ENCODE results near the gene VPS13D. TPM values are rescaled to one million over a fixed set of nuclear protein-coding genes. Genes with fewer than 3 reads are reported as not detected.
A peak's percentile ranks its signal among the peaks of the same experiment; 100 is the strongest.

Gene VPS13D
- total and polyA plus RNA-seq, 2 of the 4 experiments (the other 2 are of a cell fraction): 9.0 to 16.3 TPM

DNA sequence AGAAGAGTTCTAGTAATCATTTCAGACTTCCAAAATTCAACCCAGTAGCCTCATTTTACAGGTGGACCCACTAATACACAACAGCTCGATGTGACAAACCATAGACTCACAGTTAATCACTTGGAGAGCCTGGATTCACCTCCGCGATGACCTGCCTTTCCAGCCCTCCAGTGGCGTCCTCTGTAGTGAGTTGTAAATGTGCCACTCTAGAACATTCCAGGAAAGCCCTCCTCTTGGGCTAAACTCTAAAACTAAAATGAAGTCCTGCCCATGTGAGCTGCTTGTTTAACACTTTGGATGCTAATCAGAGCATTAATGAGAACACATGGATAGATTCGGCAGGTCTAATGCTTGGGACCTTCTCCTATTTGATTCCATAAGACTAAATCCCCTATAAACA is 247.5 kb downstream of the VPS13D start:
- H3K4me1 ChIP-seq (ENCODE audit: control insufficient read depth, insufficient read depth, low read length): peaks cover 48% of the 10 kb centered on the region
- no TSS peak for BruUV-seq (replicated peaks)
- intact Hi-C loops (cut with micrococcal nuclease): no loop called here

More for the DNA sequence above, 247.5 kb downstream of the VPS13D start:
- ChIA-PET POLR2A (ENCODE audit: unreplicated experiment) (no interaction called here), CTCF (interaction anchor here (1.3 kb wide), 1 partner anchor 143 kb away, joined by 4 read pairs; no protein-coding TSS in a partner anchor)
- peak overlapping the region; percentile 51 for H3K4ac ChIP-seq (ENCODE audit: low read depth, low read length)
- H3K79me1 ChIP-seq (ENCODE audit: low read depth in 1 of 2, low read length in 2 of 2): peaks cover 13 to 20% of the 10 kb centered on the region in 2 experiments; a peak in 3 of 4 replicates
- no peak for ATAC-seq (ENCODE audit: low read depth)
- H4K5ac ChIP-seq (ENCODE audit: low read depth, low read length): peak overlapping the region; percentile 60
- peaks cover 2% of the 10 kb centered on the region; the same call in 1 of the 2 replicates for H4K20me1 ChIP-seq (ENCODE audit: insufficient read depth, low read length)
- peak overlapping the region; percentile 72 for H2BK120ac ChIP-seq (ENCODE audit: low read depth, low read length)
- WGBS, 2 experiments (ENCODE audit: extremely low coverage in 2 of 2, insufficient read length in 1 of 2): 83% methylated on average over 1 of the region's 5 CpGs; no CpG with 5 or more reads in 1 of the 2 experiments
- no peak overlapping the region for H2AK9ac ChIP-seq (replicated peaks; ENCODE audit: low read depth, low read length, poor library complexity)
- DNase-seq: no peak
- no peaks in the 10 kb centered on the region; the same call in 1 of the 2 replicates for H3K36me3 ChIP-seq (ENCODE audit: control insufficient read depth, insufficient read depth, low read length)
- H3K9me1 ChIP-seq (ENCODE audit: insufficient read depth, low read length): peaks cover 35% of the 10 kb centered on the region
- H3K18ac ChIP-seq (ENCODE audit: low read depth, low read length): peak overlapping the region; percentile 12
- no peaks in the 10 kb centered on the region for H3K9me3 ChIP-seq (ENCODE audit: control insufficient read depth, insufficient read depth, low read length)
- peak overlapping the region; percentile 53; the same call in 1 of the 2 replicates for H3K14ac ChIP-seq (replicated peaks; ENCODE audit: low read depth, low read length)
- peak overlapping the region; percentile 3 for H2AK5ac ChIP-seq (ENCODE audit: low read depth, low read length)
- in situ Hi-C loops (cut with MboI; ENCODE audit: low sequenced_read_pairs): no loop called here
- H2AFZ ChIP-seq (replicated peaks; ENCODE audit: low read length, poor library complexity): no peak overlapping the region
- H3K56ac ChIP-seq (ENCODE audit: extremely low read depth, insufficient read depth, low read length): peak overlapping the region; percentile 70; the same call in 1 of the 2 replicates
- dilution Hi-C loops (cut with HindIII; ENCODE audit: low sequenced_read_pairs, unreplicated experiment): no loop called here
- H3K27ac ChIP-seq (ENCODE audit: insufficient read depth, low read length): peak overlapping the region; percentile 16; the same call in 1 of the 2 replicates
- no peak overlapping the region for H3K4me3 ChIP-seq (ENCODE audit: insufficient read depth, low read depth, low read length)
- H3K23ac ChIP-seq (ENCODE audit: low read depth, low read length): peak overlapping the region; percentile 5; the same call in 1 of the 2 replicates
- H2BK5ac ChIP-seq (ENCODE audit: low read depth, low read length, poor library complexity, severe bottlenecking): peak overlapping the region; percentile 75
- TF ChIP-seq FOS (IDR thresholded peaks at IDR 0.05; ENCODE audit: low read depth, low read length) (no peak), MAFK (IDR thresholded peaks at IDR 0.05; ENCODE audit: low read depth, low read length) (no peak), NFE2L2 (IDR thresholded peaks at IDR 0.05; ENCODE audit: low read depth, low read length) (no peak), RCOR1 (IDR thresholded peaks at IDR 0.05; ENCODE audit: insufficient replicate concordance, low read length) (no peak), SMC3 (IDR thresholded peaks at IDR 0.05; ENCODE audit: low read depth, low read length) (no peak), BHLHE40 (IDR thresholded peaks at IDR 0.05; ENCODE audit: low read depth, low read length) (no peak), MAZ (IDR thresholded peaks at IDR 0.05; ENCODE audit: borderline replicate concordance, low read depth, low read length) (no peak), POLR2A (IDR thresholded peaks at IDR 0.05; ENCODE audit: low read depth, low read length) (no peak)
- TF ChIP-seq, protein P1, sequence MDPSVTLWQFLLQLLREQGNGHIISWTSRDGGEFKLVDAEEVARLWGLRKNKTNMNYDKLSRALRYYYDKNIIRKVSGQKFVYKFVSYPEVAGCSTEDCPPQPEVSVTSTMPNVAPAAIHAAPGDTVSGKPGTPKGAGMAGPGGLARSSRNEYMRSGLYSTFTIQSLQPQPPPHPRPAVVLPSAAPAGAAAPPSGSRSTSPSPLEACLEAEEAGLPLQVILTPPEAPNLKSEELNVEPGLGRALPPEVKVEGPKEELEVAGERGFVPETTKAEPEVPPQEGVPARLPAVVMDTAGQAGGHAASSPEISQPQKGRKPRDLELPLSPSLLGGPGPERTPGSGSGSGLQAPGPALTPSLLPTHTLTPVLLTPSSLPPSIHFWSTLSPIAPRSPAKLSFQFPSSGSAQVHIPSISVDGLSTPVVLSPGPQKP (IDR thresholded peaks at IDR 0.05; ENCODE audit: borderline replicate concordance, low read depth, low read length): no peak
- no peaks in the 10 kb centered on the region for H3K27me3 ChIP-seq (ENCODE audit: control insufficient read depth, insufficient read depth, low read length)
- peak overlapping the region; percentile 1; the same call in 2 of the 3 replicates for H2BK15ac ChIP-seq (ENCODE audit: low read depth, low read length)
- no peak overlapping the region for H3K9ac ChIP-seq (ENCODE audit: low read depth, low read length)
- H3K4me2 ChIP-seq (ENCODE audit: low read depth, low read length): no peak overlapping the region
- H2BK20ac ChIP-seq (ENCODE audit: low read depth, low read length): peak overlapping the region; percentile 73
- peak overlapping the region; percentile 14 to 65; a peak in 3 of 4 replicates for H4K8ac ChIP-seq (ENCODE audit: low read depth in 2 of 2, low read length in 2 of 2)
- peak overlapping the region; percentile 75 for H4K91ac ChIP-seq (ENCODE audit: insufficient read depth, low read depth, low read length)
